CD4-positive, alpha-beta T cell treated with Interleukin-15 for 1 hour (primary cell): ENCODE data around the gene ACOX3.
"Not testable (repeated sequence)": the region's sequence is repeated elsewhere in the genome, so short reads cannot be mapped to it uniquely, and the experiment has no call there.

Experiments used
- DNase-seq: peaks from one replicate; pipeline ENCODE4 v3.0.0-alpha.2; 2020

The ACOX3 gene

DNA sequence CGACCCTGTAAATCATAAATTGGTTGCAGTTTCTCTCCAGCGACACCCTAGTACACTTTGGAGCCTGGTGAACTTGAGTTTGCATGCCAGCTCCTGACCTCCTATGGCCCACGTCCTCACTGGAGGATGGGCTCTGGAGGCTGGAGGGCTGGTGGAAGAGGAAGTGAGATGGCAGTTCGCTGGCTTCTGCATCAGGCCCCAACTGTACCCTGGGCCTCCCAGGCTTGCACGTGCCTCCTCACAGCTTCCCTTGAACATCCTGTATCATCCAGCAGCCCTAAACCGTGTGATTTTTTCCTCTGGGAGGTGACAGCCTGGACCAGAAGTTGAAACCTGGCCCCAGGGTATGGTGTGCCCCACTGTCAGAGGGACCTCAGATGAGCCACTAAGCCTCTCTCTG lies 92.5 kb downstream of the ACOX3 start:
- no peak for DNase-seq

DNA sequence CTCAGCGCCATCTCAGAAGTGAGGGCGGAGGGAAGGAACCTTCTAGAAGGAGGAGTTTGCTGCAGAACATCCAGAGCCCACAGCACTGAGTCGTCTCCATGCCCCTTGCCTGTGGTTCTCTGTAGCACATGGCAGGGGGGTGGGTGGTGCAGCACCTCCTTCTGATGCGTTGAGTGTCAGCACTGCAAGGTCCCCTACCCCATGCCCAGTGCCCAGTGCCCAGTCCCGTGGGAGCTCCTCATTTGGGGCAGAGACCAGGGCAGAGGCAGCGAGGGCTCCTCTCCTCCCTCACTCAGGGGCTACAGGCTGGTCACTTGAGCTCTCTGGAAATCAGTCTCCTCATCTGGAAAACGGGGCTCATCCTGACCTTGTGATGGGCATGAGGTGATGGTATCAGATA lies 92.9 kb downstream of the ACOX3 start:
- DNase-seq, result no peak

DNA sequence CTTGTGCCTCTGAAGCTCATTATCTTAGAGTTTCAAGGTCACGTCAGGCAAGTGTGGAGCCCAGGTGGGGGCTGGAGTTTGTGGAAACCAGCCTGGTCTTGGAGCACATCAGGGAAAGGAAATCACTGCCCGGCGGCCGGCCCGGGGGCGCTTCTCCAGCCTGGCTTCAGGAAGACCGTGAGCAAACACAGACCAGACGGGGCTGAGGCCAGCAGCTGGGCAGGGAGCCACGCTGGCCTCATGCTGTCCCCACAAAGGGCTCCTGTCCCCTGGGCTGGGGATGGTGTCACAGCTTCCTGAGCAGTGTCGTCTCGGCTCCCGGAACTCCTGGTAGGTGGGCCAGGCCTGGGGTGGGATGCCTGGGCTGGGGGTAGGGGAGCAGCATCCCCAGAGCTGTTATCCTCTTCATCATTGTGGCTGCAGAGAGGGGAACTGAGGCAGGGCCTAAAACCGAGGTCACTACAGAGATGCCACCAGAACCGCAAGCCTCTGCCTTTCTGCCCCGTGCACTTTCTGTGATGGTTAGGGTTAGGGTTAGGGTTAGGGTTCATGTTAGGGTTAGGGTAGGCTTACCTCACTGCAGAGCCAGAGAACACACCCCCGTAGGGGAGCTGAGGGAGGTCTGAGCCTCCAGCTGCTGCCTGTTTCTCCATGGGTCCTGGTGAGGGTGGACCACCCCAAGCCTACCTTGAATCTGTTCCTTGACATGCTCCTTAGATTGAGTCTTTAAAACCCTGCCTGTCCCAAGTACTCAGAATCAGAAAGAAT lies 93.5 kb downstream of the ACOX3 start:
- no peak for DNase-seq

DNA sequence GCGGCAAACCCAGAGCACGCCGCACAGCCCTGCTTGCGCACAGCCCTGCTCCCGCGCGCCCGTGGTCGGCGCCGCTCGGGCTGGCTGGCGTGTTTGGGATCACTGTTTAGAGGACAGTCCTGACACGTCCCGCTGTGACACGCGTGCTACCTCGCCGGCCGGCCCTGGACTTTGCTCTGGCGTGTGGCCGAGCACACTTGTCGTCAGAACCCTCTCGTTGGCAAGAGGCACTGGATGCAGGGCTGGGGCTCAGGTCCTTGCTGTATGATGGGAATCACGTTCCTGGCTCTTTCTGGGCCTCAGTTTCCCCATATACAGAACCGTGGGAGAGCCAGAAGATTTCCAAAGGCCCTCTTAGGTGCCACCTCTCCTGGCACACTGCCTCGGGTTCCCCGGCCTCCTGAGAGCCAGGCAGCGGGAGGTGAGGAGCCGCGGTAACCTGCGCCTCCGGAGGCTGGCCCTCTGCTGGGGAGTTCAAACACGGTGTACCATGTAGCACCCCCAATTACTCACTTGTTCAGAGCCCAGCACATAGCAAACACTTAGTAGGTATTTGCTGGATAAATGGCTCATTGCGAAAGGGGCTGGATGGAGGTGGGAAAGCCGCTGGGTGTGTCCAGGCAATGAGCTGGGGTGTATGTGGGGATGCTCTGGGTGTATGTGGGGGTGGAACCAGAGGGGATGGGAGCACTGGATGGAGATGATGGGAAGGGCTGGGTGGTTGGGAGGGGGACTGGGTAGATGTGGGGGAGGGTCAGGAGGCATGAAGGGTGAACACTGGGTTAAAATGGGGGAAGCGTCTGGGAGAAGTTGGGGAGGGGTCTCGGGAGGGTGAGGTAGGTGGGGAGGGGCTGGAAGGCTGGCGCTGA lies 94.3 kb downstream of the ACOX3 start:
- no peak for DNase-seq

DNA sequence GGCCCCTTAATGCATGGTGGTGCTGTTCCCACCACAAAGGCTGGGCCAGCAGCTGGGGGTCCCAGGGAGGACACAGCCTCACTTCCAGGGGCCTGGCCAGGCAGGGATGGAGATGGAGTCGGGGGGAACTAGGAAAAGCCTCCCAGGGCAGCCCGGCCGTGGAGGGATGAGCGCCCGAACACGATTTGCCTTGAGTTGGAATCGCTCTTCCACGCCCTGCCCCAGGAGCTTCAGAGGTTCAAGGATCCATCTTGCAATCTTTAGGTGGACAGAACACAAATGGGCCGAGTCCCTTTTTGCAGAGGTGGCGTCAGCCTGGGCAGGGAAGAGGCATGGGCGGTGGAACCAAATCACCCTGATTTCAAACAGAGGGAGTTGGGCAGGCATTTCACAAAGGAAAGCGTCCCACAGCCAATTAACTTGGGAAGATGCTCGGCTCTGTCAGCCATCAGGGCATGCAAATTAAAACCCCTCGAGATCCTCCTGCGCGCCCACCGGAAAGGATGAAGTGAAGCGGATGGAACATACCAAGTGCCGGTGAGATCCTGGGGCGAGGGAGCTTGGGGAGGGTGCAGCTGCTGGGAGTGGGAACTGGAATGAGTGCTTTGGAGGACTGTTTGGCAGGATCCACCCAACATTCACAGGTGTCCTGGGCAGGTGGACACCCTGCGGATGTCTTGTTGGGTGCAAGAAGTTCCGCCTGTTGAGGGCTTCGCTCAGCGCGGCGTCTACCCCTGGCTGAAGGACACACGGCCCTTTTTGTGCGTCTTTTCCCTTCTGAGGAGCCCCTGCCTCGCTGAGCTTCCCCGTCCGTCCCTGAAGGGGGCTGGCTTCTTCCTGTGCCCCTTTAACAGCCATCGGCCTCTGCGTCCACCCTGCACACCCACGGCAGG lies 95.2 kb downstream of the ACOX3 start:
- no peak for DNase-seq

DNA sequence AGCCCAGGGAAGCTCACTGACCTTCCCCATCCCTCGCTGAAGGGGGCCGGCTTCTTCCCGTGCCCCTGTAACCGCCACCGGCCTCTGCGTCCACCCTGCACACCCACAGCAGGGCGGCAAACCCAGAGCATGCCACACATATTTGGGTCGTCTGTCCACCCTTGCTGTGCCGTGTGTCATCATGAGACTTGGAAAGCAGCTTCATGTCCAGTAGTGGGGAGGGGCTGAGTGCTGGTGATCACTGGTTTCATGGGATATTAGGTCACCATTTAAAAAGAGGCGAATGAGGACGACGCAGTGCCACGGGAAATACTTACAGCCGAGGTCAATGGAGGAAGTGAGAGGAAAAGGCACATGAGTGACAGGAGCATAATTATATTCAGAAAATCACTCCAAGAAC lies 96.1 kb downstream of the ACOX3 start:
- no peak for DNase-seq

DNA sequence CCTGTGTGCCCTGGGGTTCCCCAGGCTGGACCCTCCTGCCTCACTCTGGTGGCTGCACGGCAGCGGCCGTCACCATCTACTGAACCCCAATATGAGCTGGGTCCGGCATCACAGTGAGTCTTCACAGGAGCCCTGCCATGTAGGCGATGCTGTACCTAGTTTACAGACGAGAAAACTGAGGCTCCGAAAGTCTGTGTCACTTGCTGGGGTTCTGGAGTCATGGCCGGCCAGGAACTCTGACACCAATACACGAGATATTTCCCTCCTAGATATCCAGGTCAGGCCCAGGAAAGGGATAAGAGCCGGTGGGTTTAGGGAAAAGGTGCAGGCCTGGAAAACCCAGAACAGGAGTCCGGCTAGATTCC lies 96.6 kb downstream of the ACOX3 start:
- no peak for DNase-seq

DNA sequence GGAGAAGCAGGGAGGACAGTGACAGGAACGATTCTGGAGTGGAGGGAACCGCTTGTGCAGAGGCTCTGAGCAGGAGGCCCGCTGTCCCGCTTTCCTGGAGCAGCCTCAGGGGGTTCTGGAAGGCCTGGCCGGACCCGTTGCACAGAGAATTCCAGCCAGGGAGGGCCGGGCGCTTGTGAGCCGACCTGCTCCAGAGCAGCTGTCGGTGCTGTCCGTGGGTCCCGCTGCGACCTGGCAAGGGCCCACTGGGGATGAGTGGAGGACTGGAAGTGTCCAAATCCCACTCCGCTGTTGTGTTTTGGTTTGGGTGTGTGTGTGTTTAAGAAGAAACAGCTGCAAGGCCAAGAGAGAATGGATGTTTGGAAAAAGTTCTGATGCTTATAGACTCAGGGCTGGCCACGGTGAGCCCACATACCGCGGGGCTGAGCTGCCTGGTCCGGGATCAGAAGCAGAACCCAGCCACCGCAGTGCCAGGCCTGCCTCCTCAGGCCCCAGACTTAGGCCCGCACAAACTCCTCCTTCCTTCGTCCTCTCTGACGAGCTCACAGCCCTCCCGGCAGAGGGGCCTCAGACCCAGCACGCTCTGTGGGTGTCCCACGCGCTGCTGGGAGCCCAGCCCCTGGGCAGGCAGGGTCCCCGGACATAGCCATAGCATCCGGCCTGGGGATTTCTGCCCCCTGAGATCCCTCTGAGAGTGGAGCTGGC lies 97.1 kb downstream of the ACOX3 start:
- DNase-seq, result no peak

DNA sequence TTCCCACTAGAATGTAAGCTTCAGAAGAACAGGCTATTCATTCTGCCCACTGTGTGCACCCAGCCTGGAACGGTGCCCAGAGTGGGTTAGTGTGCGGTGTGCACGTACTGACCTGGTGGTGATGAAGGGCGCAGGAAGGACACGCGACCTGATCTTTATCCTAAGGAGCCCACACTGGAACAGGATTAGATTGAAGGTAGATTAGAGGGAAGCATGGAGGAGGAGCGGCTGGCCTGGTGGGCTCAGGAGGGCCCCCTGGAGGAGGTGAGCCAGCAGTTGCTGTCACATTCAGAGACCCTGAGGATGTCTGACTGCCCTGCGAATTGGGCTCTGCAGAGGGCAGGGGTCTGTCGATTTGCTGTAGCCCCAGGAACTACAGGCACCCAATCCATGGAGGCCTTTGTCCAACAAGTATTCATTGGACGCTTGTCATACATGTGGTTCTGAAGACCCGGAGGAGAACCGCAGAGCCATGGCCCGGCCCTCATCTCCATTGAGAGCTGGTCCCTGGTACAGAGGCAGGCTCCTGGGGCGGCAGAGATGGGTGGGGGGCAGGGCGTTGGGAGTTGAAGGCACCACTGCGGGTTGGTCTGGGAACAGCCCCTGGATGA lies 97.8 kb downstream of the ACOX3 start:
- DNase-seq, result no peak

DNA sequence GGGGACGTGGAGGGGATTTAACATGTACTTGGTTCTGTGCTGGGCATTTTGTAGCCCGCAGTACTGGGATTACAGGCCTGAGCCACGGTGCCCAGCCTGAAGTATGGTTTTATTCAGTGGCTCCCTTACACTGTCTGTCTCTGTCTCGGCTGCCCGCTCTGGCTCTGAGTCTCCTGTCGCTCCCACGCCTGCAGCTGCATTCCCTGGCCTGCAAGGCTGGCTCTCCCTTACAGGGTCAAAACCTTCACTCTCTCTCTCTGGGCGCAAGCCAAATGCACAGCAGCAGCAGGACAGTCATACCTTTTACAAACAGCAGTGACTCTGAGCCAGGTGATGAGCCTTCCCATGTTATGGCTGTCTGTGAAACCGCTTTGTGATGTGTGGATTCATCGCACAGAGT lies 98.8 kb downstream of the ACOX3 start:
- no peak for DNase-seq

DNA sequence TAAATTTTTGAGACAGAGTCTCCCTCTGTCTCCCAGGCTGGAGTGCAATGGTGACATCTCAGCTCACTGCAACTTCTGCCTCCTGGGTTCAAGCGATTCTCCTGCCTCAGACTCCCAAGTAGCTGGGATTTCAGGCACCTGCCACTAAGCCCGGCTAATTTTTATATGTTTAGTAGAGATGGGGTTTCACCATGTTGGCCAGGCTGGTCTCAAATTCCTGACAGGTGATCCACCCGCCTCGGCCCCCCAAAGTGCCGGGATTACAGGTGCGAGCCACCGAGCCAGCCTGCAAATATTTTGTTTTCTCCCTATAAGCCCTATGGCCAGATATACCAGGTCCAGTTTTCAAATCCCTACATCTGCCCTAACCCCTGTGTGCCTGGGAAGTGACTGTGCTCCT lies 99.2 kb downstream of the ACOX3 start:
- DNase-seq, result not testable (repeated sequence)

DNA sequence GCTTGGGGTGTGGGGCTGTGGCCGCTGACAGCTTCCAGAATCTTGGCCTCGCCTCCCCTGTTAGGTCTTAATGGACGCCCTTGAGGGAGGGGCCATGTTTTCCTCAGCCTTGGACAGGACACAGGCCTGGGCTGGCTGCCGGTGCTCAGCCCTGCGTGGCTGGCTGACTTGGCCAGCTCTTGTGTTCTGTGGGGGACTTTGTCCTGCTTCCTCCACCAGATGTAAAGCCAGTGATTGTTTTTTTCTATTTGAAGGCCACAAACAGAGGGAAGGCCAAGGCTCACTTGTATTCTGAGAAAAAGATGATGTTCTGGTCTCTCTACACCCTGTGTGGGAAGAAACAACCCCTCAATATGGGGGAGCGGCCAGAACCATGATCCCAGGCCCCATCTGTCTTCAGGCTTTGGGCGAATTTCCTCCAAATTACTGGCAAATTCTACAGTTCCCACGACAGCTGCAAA lies 99.7 kb downstream of the ACOX3 start:
- DNase-seq, result no peak

DNA sequence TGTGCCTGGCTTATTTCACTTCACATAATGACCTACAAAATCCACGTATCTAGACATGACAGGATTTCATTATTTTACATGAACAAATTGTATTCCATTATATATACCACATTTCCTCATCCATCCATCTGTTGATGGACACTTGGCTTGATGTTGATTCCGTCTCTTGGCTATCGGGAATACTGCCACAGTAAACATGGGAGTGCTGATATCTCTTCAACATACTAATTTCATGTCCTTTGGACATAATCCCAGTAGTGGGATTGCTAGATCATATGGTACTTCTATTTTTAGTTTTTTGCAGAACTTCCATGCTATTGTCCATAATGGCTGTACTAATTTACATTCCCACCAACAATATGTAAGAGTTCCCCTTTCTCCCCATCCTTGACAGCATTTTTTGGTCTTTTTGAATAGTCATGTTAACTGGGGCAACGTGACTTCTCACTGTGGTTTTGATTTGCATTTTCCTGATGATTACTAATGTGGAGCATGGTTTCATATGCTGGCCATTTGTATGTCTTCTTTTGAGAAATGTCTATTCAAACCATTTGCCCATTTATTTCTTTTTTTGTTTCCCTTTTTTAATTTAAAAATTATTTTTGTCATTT lies 102.1 kb downstream of the ACOX3 start:
- DNase-seq, result no peak

DNA sequence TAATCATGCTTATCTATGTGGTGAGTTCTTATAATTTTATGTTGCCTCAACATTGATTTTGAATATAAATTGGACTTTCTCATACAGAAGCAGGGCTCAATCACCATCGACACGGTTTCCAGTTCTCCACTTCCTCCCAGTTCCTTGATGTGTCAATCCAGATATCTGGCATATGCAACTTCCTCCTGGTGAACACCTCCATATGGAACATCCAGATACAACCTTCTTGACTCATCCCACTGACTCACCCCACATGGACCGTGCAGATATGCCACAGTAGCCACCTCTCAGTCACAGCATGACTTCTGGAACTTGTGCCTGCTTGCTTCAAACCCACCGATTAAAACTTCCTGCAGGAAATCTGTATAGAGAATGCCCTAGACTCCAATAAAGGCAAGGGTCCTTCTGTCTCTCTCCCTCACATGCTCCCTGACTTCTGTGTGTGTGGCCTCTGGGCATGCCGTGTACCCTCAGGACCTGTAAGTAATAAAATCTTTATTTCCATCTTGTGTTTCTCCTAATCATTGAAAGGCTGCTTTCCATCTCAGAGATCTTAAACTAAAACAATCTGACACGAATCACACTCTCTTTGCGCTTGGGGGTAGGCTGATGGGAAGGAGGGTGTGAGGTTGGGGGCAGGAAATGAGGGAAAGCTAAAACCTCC lies 104.0 kb downstream of the ACOX3 start:
- DNase-seq, result no peak

DNA sequence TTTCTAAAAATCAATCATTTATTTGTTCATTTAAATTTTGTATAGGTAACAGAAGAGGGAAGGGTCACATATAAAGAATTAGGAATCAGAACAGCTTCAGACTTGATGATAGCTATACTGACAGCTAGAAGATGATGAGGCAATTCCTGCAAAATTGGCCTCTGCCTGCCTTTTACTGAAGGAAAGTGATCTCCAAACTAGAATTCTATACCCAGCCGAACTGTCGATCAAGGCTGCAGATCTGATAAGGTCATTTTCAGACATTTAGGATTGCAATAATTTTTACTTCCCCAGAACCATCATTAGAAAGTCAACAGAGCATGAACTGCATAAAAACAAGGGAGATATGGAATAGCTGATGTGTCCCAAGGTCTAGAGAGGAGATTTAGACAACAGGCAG lies 104.7 kb downstream of the ACOX3 start:
- no peak for DNase-seq

DNA sequence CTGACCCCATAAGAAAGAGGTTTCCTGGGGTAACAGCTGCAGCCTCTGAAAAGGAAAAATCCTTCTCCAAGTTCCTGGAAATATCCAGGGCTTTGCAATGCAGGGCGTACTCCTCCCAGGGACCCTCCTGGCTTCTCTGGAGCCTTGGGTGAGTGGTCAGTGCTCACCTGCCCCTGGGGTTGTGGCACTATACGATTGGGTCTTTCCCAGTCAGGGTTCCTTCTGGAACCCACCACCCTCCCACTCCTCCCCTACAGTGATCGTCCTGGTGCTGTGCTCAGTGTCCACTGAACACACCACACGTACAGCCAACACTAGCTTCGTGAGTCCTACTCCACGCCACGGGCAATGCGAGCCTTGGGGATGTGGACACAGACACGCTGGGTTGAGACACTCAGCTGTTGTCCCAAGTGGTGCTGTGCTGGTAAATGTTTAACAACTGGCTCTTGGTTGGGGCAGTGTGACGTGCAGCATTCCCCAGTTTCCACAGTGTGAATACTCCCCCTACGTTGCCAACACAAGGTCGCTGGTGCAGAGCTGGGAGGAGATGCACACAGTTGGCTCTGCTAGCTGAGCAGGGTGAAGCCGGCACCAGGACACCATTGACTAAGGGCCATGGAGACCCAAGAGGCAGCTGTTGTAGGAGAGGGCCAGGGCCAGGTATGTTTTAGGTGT lies 105.6 kb downstream of the ACOX3 start:
- DNase-seq, result no peak

DNA sequence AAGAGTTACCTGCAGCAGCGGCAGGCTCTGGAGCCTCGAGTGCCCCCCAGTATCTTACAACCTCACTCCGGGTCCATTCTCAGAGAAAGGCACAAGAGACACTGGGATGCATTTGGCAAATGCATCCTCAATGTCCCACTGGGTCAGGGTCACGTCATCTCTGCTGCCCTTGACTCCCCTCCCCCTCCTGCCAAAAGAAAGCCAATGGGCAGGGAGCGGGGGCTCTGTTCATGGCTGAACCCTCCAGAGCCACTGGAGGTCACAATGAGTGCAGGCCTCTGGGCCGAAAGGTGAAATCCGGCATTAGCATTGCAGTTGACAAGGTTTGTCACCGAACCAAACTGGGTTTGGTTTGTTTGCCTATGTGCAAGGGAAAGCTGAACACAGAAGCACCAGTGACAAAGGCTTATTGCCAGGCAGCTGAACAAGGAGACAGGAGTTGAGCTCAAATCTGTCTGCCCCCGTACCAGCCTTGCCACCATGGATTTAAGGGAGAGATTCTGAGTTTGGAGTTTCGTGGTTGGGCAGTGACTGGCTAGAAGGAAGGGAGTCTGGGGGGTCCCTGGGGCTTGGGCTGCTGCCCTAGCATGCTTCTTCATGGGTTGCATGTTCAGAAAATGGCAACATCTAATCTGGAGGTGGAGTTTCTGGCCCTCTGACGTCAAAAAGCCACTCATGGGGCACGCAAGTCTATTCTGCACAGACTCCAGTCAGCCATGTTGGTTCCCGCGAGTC lies 106.6 kb downstream of the ACOX3 start:
- no peak for DNase-seq

DNA sequence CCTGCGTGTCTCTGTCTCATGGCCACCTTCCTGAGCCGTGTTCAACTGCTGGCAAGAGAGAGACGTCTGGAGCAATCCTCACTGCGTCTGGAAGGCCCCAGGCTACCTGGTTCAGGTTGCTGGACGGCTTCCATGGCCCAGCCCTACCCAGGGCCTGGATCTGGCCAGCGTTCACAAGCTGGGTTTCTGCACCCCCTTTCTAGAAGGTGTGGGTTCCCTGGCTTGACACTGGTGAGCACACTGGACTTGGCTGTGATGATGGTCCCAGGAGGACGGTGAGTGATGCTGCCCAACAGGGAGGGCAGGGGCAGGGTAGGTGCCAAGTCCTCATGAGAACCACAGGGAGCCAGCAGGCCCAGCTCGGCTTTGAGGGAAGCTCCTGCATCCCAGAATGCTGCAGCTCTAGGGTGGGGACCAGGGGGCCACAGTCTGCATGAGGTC lies 107.6 kb downstream of the ACOX3 start:
- no peak for DNase-seq

DNA sequence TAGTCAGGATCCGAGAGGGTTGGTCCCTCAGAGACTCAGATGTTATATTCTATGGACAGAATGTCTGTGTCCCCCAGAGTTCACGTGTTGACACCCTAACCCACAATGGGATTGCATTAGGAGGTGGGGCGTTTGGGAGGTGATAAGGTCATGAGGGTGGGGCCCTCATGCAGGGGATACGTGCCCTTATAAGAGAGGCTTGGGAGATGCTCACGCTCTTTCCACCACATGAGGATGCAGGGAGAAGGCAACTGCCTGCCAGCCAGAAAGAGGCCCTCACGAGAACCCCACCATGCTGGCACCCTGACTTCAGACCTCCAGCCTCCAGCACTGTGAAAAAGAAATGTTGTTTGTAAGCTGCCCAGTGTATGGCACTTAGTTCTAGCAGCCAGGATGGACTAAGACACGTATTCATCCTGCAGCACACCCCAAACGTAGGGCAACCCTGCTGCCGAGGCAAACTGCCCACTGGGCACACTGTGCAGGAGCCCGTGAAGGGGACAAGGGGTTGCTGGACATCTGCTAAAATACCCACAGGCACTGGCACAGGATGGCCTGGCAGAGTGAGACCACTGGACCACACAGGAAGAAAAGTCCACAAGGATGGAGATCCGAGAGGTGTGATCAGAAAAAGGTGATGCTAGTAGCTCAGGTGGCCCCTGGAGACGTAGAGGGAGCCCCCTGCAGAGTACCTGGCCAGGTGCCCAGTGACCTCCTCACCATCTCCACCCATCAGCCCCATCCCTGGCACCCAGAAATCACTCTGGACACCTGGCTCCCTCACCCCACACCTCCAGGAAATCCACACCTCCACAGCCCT lies 108.3 kb downstream of the ACOX3 start:
- no peak for DNase-seq
